Heart left ventricle (tissue), 16 donors: ENCODE results near the gene PBX3. TPM values are rescaled to one million over a fixed set of nuclear protein-coding genes. Genes with fewer than 3 reads are reported as not detected.

ENCODE experiments used
- ATAC-seq, 4 donors: fragments of 200-7000 bp; cut with Tn5 transposase; one replicate each; pipeline ENCODE4 v1.9.1; 2020 to 2022; ENCODE audit warnings: moderate library complexity in 4 of 4, mild to moderate bottlenecking in 3 of 4, moderate number of reproducible peaks in 1 of 4
- DNase-seq, 5 donors: peaks; one replicate each; pipeline ENCODE4 v3.0.0-alpha.2; 2020
- H3K27ac ChIP-seq, 12 donors: fragments of 200-600 bp; sonication (generic) in 4 of 12; one replicate each; pipeline versions ENCODE4 v1.5.0 to v1.8.0; 2016 to 2022; ENCODE audit warnings: mild to moderate bottlenecking in 2 of 12
- H3K27me3 ChIP-seq, 9 donors: fragments of 200-600 bp; sonication (generic) in 2 of 9; one replicate each; pipeline versions ENCODE4 v1.5.1 to v1.8.0; 2016 to 2022; ENCODE audit warnings: mild to moderate bottlenecking in 3 of 9
- H3K36me3 ChIP-seq, 9 donors: fragments of 200-600 bp; sonication (generic) in 2 of 9; one replicate each; pipeline versions ENCODE4 v1.5.0 to v1.8.0; 2018 to 2022; ENCODE audit warnings: mild to moderate bottlenecking in 2 of 9
- H3K4me1 ChIP-seq, 12 donors: fragments of 200-600 bp; sonication (generic) in 4 of 12; one replicate each; pipeline versions ENCODE4 v1.5.0 to v1.8.0; 2016 to 2022; ENCODE audit warnings: mild to moderate bottlenecking in 3 of 12
- H3K4me3 ChIP-seq, 12 donors: fragments of 200-600 bp; sonication (generic) in 4 of 12; one replicate each; pipeline versions ENCODE4 v1.5.0 to v1.8.0; 2017 to 2022; ENCODE audit warnings: mild to moderate bottlenecking in 9 of 12, moderate library complexity in 4 of 12
- H3K9me3 ChIP-seq, 12 donors: fragments of 200-600 bp; sonication (generic) in 4 of 12; one replicate each; pipeline versions ENCODE4 v1.5.0 to v1.8.0; 2016 to 2022; ENCODE audit warnings: mild to moderate bottlenecking in 1 of 12
- CTCF ChIP-seq, 12 donors: fragments of 200-600 bp; sonication (generic) in 4 of 12; IDR thresholded peaks; one replicate each; pipeline versions ENCODE4 v1.5.0 to v1.8.0; 2018 to 2022; ENCODE audit warnings: antibody characterized with exemption in 12 of 12, mild to moderate bottlenecking in 5 of 12
- POLR2A ChIP-seq, 2 donors: fragments of 450-650 bp; IDR thresholded peaks; one replicate each; pipeline ENCODE4 v1.6.1; 2017; ENCODE audit warnings: antibody characterized with exemption in 2 of 2, mild to moderate bottlenecking in 2 of 2, moderate library complexity in 2 of 2
- WGBS, 4 donors: extraction: QIAGEN DNeasy Blood & Tissue Kit in 2 of 4; methylation state at CpG; one replicate each; pipeline versions ENCODE4 v1.1.5 to v1.1.7; 2013 to 2018; 5-methylcytosine and 5-hydroxymethylcytosine counted together
- intact Hi-C, 10 donors: fragments of 100-400 bp; cut with DNase I; formaldehyde crosslinking; loops; one replicate each; pipeline versions ENCODE4 v1.11.1 to v1.14.2; 2022
- polyA plus RNA-seq, 2 donors: library from polyadenylated mRNA; stranded (reverse); fragments of 200-250 nt; gene quantifications; one replicate each; pipeline ENCODE4 v1.2.3, GENCODE V29; 2013
- total RNA-seq, 9 donors: library from RNA; depleted of rRNA in 2 of 9; stranded (reverse); fragments of >200 nt in 2 of 9; fragmentation: NEBNext Ultra II Directional in 3 of 9; extraction: Animal tissue kit (Norgen Biotek cat#: 25700) in 3 of 9; gene quantifications; one replicate each; pipeline versions ENCODE4 v1.1.0 to v1.2.4, GENCODE V29; 2016 to 2023
- donor health status: ischemic (EF 13 %, LVEDD 7.1; RV severe dilation, severe dysfunction).
- donor health status: healthy with polysubstance abuse.
- donor health status: DM: no; HTN: yes; CAD: no.
- donor health status: DM: no; HTN: no; CAD: no.
- donor health status: ischemic (EF 25% LVEDD 6.9; RV normal size, moderate dysfunction).
- donor health status: ischemic (EF 25% LVEDD 5.7; RV mildly dilated, moderate dysfunction).
- donor health status: healthy.
- donor health status: DM: yes; HTN: yes; CAD: no.
- donor health status: ischemic (EF 35%, LVEDD 5.7; RV mildly dilated, moderate dysfunction).
- donor health status: nonischemic (EF 11% LVEDD 7.7; RV severe dilation, severe dysfunction).
- donor health status: DM: yes; HTN: yes; CAD: no.
- donor health status: PGD.
- donor health status: ischemic (EF 29% LVEDD 5.4; RV normal size, mild dysfunction).
- donor health status: nonischemic (EF 23%, LVEDD 6.1; RV moderate dilation, normal function).

PBX3 gene
- total and polyA plus RNA-seq, 11 donors: 14.8 to 76.1 (median 53.4) TPM

GRCh38 chr9:125913551-125913950 lies 166.4 kb downstream of the PBX3 start:
- DNase-seq (no peak), ATAC-seq (no peak)
- Histone ChIP-seq H3K36me3 (peaks cover 0 to 7% (median 0%) of the 10 kb centered on the region in 9 donors), H3K4me3 (no peak overlapping the region), H3K27me3 (no peaks in the 10 kb centered on the region), H3K27ac (no peak overlapping the region), H3K9me3 (no peaks in the 10 kb centered on the region), H3K4me1 (peaks cover 0 to 6% (median 0%) of the 10 kb centered on the region in 12 donors)
- WGBS, 4 donors: 66 to 80% (median 70%) methylated on average over 2 of the region's 2 CpGs
- no peak for TF ChIP-seq POLR2A (IDR thresholded peaks at IDR 0.05)
- TF ChIP-seq CTCF (IDR thresholded peaks at IDR 0.05): no peak
- intact Hi-C loops: no loop called here

GRCh38 chr9:125914411-125914810 lies 167.2 kb downstream of the PBX3 start:
- no peak overlapping the region for H3K4me3 ChIP-seq
- intact Hi-C loops: no loop called here
- peaks cover 0 to 5% (median 0%) of the 10 kb centered on the region in 12 donors for H3K4me1 ChIP-seq
- ATAC-seq (no peak), DNase-seq (no peak)
- H3K36me3 ChIP-seq: peaks cover 0 to 7% (median 0%) of the 10 kb centered on the region in 9 donors
- no peak for TF ChIP-seq CTCF (IDR thresholded peaks at IDR 0.05)
- no peak for TF ChIP-seq POLR2A (IDR thresholded peaks at IDR 0.05)
- H3K9me3 ChIP-seq: no peaks in the 10 kb centered on the region
- WGBS, 4 donors: 73 to 78% (median 76%) methylated on average over 1 of the region's 1 CpG
- no peaks in the 10 kb centered on the region for H3K27me3 ChIP-seq
- H3K27ac ChIP-seq: no peak overlapping the region

- intact Hi-C loops: no loop called here
- 94 to 97% (median 96%) methylated on average over 8 of the region's 8 CpGs for WGBS, 4 donors
- Histone ChIP-seq H3K36me3 (peaks cover 0 to 7% (median 0%) of the 10 kb centered on the region in 9 donors), H3K27ac (no peak overlapping the region), H3K4me1 (peaks cover 0 to 5% (median 0%) of the 10 kb centered on the region in 12 donors), H3K4me3 (no peak overlapping the region), H3K27me3 (no peaks in the 10 kb centered on the region), H3K9me3 (no peaks in the 10 kb centered on the region)
- TF ChIP-seq CTCF (IDR thresholded peaks at IDR 0.05): no peak
- no peak for TF ChIP-seq POLR2A (IDR thresholded peaks at IDR 0.05)
- DNase-seq (no peak), ATAC-seq (no peak)
Observed at GRCh38 chr9:125915606-125916005, 168.4 kb downstream of the PBX3 start.

- TF ChIP-seq POLR2A (IDR thresholded peaks at IDR 0.05) (no peak), CTCF (IDR thresholded peaks at IDR 0.05) (no peak)
- Histone ChIP-seq H3K36me3 (peaks cover 0 to 7% (median 0%) of the 10 kb centered on the region in 9 donors), H3K27me3 (no peaks in the 10 kb centered on the region), H3K9me3 (peaks cover 0 to 4% (median 0%) of the 10 kb centered on the region in 12 donors), H3K27ac (no peak overlapping the region), H3K4me1 (peaks cover 0 to 1% (median 0%) of the 10 kb centered on the region in 12 donors), H3K4me3 (no peak overlapping the region)
- intact Hi-C loops: no loop called here
- no peak for ATAC-seq
- DNase-seq: no peak
Observed at GRCh38 chr9:125919565-125919964, 172.4 kb downstream of the PBX3 start.
